Gastroesophageal sphincter (tissue), 4 donors: ENCODE data around the gene HSD11B1L. TPM values are rescaled to one million over a fixed set of nuclear protein-coding genes. Genes with fewer than 3 reads are reported as not detected.

Source experiments
- ATAC-seq: fragments of 150-250 bp; one replicate; pipeline ENCODE4 v1.9.1; 2016; ENCODE audit warnings: mild to moderate bottlenecking, moderate library complexity
- H3K27ac ChIP-seq, 4 donors: fragments of 200-600 bp; sonication (generic) in 3 of 4; 1 replicate in 3 of 4; 2 replicates in 1 of 4; pipeline ENCODE4 v1.5.1; 2016 to 2019
- H3K27me3 ChIP-seq: fragments of 200-600 bp; sonication (generic); one replicate; pipeline ENCODE4 v1.5.1; 2019
- H3K36me3 ChIP-seq, 2 donors: fragments of 200-600 bp; sonication (generic); one replicate each; pipeline ENCODE4 v1.5.1; 2019; ENCODE audit warnings: control low read depth in 1 of 2
- H3K4me1 ChIP-seq, 3 donors: fragments of 200-600 bp; sonication (generic); 1 replicate in 2 of 3; 2 replicates in 1 of 3; pipeline ENCODE4 v1.5.1; 2016 to 2019; ENCODE audit warnings: control low read depth in 2 of 3
- H3K4me3 ChIP-seq, 2 donors: fragments of 200-600 bp; sonication (generic); one replicate each; pipeline ENCODE4 v1.5.1; 2019; ENCODE audit warnings: mild to moderate bottlenecking in 1 of 2, moderate library complexity in 1 of 2
- H3K9me3 ChIP-seq, 3 donors: fragments of 200-600 bp; sonication (generic); one replicate each; pipeline ENCODE4 v1.5.1; 2017 to 2019; ENCODE audit warnings: control low read depth in 2 of 3
- EP300 ChIP-seq: sonication (generic); formaldehyde crosslinking; IDR thresholded peaks from one replicate; pipeline ENCODE4 v1.6.1; 2017; ENCODE audit warnings: antibody characterized with exemption, mild to moderate bottlenecking
- POLR2A ChIP-seq, 2 donors: fragments of 450-650 bp; IDR thresholded peaks; one replicate each; pipeline ENCODE4 v1.6.1; 2017; ENCODE audit warnings: antibody characterized with exemption in 2 of 2, mild to moderate bottlenecking in 2 of 2, moderate library complexity in 1 of 2
- POLR2AphosphoS5 ChIP-seq: sonication (generic); formaldehyde crosslinking; IDR thresholded peaks from one replicate; pipeline ENCODE4 v1.6.1; 2017; ENCODE audit warnings: antibody characterized with exemption
- WGBS, 2 donors: methylation state at CpG; one replicate each; pipeline ENCODE4 v1.1.5; 2018; ENCODE audit warnings: low coverage in 1 of 2; 5-methylcytosine and 5-hydroxymethylcytosine counted together
- total RNA-seq, 4 donors: library from RNA; depleted of rRNA; stranded (reverse); fragments of >200 nt; gene quantifications; one replicate each; pipeline ENCODE4 v1.1.0, GENCODE V29; 2016
- TF ChIP-seq, protein P1 (sequence below), 4 experiments: fragments of 200-600 bp in 2 of 4; fragments of 450-650 bp in 2 of 4; sonication (generic) in 1 of 4; IDR thresholded peaks; one replicate each; pipeline ENCODE4 v1.5.1; 2017 to 2019; ENCODE audit warnings: antibody characterized with exemption in 4 of 4, mild to moderate bottlenecking in 2 of 4, moderate library complexity in 2 of 4

The HSD11B1L gene
- total RNA-seq, 4 donors from 2014 or later = 11.2 to 22.9 (median 18.9) TPM

DNA sequence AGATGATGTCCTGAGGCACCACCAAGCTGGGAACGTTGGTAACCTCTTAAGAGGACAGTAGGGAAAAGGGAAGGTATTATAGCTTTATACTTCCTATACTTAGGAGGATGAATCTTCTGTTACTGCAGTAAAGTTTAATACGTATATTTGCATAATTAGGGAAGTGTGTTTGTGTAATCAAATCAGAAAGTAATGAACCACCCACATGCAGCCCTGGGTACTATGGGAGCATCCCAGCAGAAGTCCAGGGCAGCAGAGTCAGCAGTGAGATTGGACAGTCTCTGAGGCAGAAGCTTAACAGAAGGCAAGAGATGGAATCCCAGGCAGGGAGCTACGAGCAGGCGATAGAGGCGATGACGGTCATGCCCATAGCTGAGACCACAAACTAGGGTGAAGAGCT lies 45.4 kb upstream of the HSD11B1L start:
- H3K27ac ChIP-seq = no peak overlapping the region
- TF ChIP-seq POLR2AphosphoS5 = no peak
- peaks cover 12 to 82% (median 22%) of the 10 kb centered on the region in 3 donors for H3K4me1 ChIP-seq
- H3K27me3 ChIP-seq = no peaks in the 10 kb centered on the region
- WGBS, 2 donors = 77 to 83% methylated on average over 6 of the region's 6 CpGs
- peaks cover 0 to under 1% of the 10 kb centered on the region in 2 donors for H3K36me3 ChIP-seq
- H3K9me3 ChIP-seq = no peaks in the 10 kb centered on the region
- no peak overlapping the region for H3K4me3 ChIP-seq
- no peak for ATAC-seq

- H3K27ac ChIP-seq = peak overlapping the region in 3 of 4 donors; percentile 37 to 61 (median 56)
Measured at GRCh38 chr19:5637971-5638370, 42.9 kb upstream of the HSD11B1L start.

DNA sequence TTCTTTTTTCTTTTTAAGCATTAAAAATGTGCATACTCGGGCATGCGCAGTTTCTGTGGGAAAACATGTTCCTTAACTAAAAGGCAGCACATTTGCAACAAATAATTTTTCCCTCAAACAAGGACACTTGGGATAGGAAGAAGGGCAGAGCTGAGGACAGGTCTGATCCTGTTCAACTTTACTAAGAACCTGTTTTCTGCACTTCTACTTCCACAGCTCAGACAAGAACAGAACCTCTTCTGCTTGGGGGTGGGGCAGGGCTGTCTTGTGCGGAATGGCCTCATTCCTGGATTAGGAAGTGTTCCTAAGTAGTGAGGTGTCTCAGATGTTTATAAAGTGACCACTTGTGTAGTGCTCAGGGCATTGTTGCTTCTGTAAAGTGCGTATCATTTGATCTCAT lies 39.7 kb upstream of the HSD11B1L start:
- H3K4me1 ChIP-seq = peaks cover 0 to 57% (median 10%) of the 10 kb centered on the region in 3 donors
- peaks cover 0 to 52% of the 10 kb centered on the region in 2 donors for H3K36me3 ChIP-seq
- H3K9me3 ChIP-seq = no peaks in the 10 kb centered on the region
- no peaks in the 10 kb centered on the region for H3K27me3 ChIP-seq
- H3K4me3 ChIP-seq = no peak overlapping the region
- H3K27ac ChIP-seq = no peak overlapping the region
- 82% methylated on average over 3 of the region's 4 CpGs; no CpG with 5 or more reads in 1 of the 2 donors for WGBS, 2 donors
- TF ChIP-seq POLR2A (IDR thresholded peaks at IDR 0.05) (no peak), EP300 (no peak), POLR2AphosphoS5 (no peak)
- TF ChIP-seq, protein P1, sequence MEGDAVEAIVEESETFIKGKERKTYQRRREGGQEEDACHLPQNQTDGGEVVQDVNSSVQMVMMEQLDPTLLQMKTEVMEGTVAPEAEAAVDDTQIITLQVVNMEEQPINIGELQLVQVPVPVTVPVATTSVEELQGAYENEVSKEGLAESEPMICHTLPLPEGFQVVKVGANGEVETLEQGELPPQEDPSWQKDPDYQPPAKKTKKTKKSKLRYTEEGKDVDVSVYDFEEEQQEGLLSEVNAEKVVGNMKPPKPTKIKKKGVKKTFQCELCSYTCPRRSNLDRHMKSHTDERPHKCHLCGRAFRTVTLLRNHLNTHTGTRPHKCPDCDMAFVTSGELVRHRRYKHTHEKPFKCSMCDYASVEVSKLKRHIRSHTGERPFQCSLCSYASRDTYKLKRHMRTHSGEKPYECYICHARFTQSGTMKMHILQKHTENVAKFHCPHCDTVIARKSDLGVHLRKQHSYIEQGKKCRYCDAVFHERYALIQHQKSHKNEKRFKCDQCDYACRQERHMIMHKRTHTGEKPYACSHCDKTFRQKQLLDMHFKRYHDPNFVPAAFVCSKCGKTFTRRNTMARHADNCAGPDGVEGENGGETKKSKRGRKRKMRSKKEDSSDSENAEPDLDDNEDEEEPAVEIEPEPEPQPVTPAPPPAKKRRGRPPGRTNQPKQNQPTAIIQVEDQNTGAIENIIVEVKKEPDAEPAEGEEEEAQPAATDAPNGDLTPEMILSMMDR (IDR thresholded peaks at IDR 0.05) = no peak
- no peak for ATAC-seq

More at GRCh38 chr19:5637971-5638370, 42.9 kb upstream of the HSD11B1L start:
- Histone ChIP-seq H3K9me3 (no peaks in the 10 kb centered on the region), H3K27me3 (no peaks in the 10 kb centered on the region), H3K36me3 (peaks cover 0 to 20% of the 10 kb centered on the region in 2 donors), H3K4me1 (peaks cover 0 to 62% (median 14%) of the 10 kb centered on the region in 3 donors), H3K4me3 (no peak overlapping the region)
- ATAC-seq = peak; percentile 63
- 14 to 30% methylated on average over 1 of the region's 1 CpG for WGBS, 2 donors
- no peak for TF ChIP-seq EP300
- TF ChIP-seq POLR2A (IDR thresholded peaks at IDR 0.05) = no peak
- TF ChIP-seq POLR2AphosphoS5 = peak; percentile 76
- TF ChIP-seq, protein P1 (IDR thresholded peaks at IDR 0.05) = no peak

DNA sequence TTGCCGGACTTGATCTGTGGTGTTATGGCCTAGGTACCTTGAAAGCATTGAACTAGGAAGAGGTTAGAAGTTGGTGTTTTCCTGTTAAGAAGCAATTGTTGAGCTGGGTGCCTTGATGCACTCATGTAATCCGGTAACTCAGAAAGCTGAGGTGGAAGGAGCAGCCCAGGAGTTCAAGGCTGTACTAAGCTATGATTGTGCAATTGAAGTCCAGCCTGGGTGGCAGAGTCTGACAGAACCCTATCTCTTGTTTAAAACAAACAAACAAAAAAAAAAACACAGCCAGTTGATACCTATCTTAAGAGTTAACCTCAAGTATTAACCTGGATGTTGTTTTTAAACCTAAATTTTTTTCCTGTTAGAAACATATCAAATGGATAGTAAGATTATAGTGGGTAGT lies 38.6 kb upstream of the HSD11B1L start:
- Histone ChIP-seq H3K4me1 (peaks cover 0 to 51% (median 10%) of the 10 kb centered on the region in 3 donors), H3K9me3 (no peaks in the 10 kb centered on the region), H3K4me3 (no peak overlapping the region), H3K27me3 (no peaks in the 10 kb centered on the region), H3K36me3 (peaks cover 6 to 63% of the 10 kb centered on the region in 2 donors), H3K27ac (no peak overlapping the region)
- TF ChIP-seq POLR2A (IDR thresholded peaks at IDR 0.05) (no peak), POLR2AphosphoS5 (no peak), EP300 (no peak)
- TF ChIP-seq, protein P1 (IDR thresholded peaks at IDR 0.05) = no peak
- no peak for ATAC-seq
- WGBS, 2 donors = 75 to 86% methylated on average over 1 of the region's 2 CpGs

GRCh38 chr19:5643060-5643459 lies 37.8 kb upstream of the HSD11B1L start:
- H3K27ac ChIP-seq = no peak overlapping the region
- no peak overlapping the region for H3K4me3 ChIP-seq
- no peak for ATAC-seq
- TF ChIP-seq, protein P1 (IDR thresholded peaks at IDR 0.05) = no peak
- TF ChIP-seq EP300 (no peak), POLR2AphosphoS5 (no peak), POLR2A (IDR thresholded peaks at IDR 0.05) (no peak)
- H3K36me3 ChIP-seq = peaks cover 8 to 71% of the 10 kb centered on the region in 2 donors
- no peaks in the 10 kb centered on the region for H3K27me3 ChIP-seq
- peaks cover 0 to 42% (median 3%) of the 10 kb centered on the region in 3 donors for H3K4me1 ChIP-seq
- WGBS, 2 donors = 46 to 87% methylated on average over 2 to 4 of the region's 4 CpGs
- H3K9me3 ChIP-seq = no peaks in the 10 kb centered on the region
